ENCODE measurements around the gene PRDM15. TPM values are rescaled to one million over a fixed set of nuclear protein-coding genes. Genes with fewer than 3 reads are reported as not detected.

The PRDM15 gene
- total and polyA plus RNA-seq, 3 experiments from 2014 or later = 2.2 to 13.1 (median 12.0) TPM

DNA sequence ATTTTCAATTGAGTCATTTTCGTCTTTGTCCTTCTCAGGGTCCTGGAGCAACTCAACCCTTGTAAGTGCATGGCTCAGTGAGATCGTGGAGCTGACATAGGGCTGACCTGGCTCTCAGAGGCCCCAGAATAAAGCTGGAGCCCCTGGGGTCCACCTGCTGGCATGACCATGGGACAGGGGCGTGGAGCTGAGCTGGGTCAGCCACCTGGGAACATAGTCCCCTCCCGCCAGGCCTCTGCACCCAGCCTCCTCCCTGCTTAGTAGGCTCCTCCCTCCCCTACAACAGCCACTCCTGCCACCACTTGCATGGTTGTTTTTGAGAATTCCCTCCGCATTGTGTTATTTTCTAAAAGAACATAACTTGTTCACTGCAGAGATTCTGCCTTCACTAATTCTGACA lies 109.2 kb downstream of the PRDM15 start:
- H3K36me3 Mint-ChIP-seq = peaks cover 0 to 3% (median 0%) of the 10 kb centered on the region in 3 donors
- H3K27ac Mint-ChIP-seq = peak overlapping the region in 1 of 8 donors; percentile 30
- Histone ChIP-seq H3K27me3 (ENCODE audit: insufficient read depth, low read length, poor library complexity, severe bottlenecking) (peaks cover 28% of the 10 kb centered on the region), H3K9me3 (ENCODE audit: low read length) (no peaks in the 10 kb centered on the region), H3K27ac (ENCODE audit: low read depth, low read length) (no peak overlapping the region), H3K4me1 (ENCODE audit: insufficient read depth, low read length) (peaks cover 18% of the 10 kb centered on the region), H3K4me3 (ENCODE audit: low read length) (no peak overlapping the region), H3K36me3 (ENCODE audit: insufficient read depth, low read length) (no peaks in the 10 kb centered on the region)
- peaks cover 50 to 80% of the 10 kb centered on the region in 2 donors for H3K27me3 Mint-ChIP-seq
- H3K4me1 Mint-ChIP-seq = peaks cover 23 to 28% (median 23%) of the 10 kb centered on the region in 3 donors
- H3K9me3 Mint-ChIP-seq = peaks cover 0 to 10% (median 0%) of the 10 kb centered on the region in 5 donors
- ChIA-PET POLR2A (no interaction called here), CTCF (no interaction called here)
- H3K4me3 Mint-ChIP-seq = peak overlapping the region in 6 of 7 donors; percentile 19 to 82 (median 48)
- DNase-seq = no peak

DNA sequence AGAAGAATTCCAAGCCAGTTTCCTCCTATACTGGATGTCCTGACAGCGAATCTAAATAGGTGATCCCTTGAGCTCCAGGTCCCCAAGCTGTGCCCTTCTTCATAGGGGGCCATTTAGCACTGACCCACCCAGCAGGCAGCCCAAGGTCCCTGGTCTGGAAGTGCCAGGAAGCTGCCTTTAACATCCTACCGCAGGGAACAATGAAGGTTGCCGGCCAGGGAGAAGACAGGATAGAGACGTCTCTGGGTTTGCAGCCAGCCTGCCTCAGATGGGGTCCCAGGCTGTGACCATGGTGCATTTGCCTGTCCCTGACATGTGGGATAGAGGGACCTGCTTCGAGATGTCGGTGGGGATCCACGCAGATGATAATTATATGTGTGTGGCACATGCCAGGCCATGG lies 109.6 kb downstream of the PRDM15 start:
- Histone ChIP-seq H3K27ac (ENCODE audit: low read depth, low read length) (no peak overlapping the region), H3K4me3 (ENCODE audit: low read length) (no peak overlapping the region), H3K9me3 (ENCODE audit: low read length) (no peaks in the 10 kb centered on the region), H3K36me3 (ENCODE audit: insufficient read depth, low read length) (no peaks in the 10 kb centered on the region), H3K27me3 (ENCODE audit: insufficient read depth, low read length, poor library complexity, severe bottlenecking) (peaks cover 29% of the 10 kb centered on the region), H3K4me1 (ENCODE audit: insufficient read depth, low read length) (peaks cover 18% of the 10 kb centered on the region)
- peaks cover 0 to 10% (median 0%) of the 10 kb centered on the region in 5 donors for H3K9me3 Mint-ChIP-seq
- H3K4me3 Mint-ChIP-seq = peak overlapping the region in 6 of 7 donors; percentile 31 to 82 (median 42)
- no peak for DNase-seq
- H3K36me3 Mint-ChIP-seq = peaks cover 0 to 3% (median 0%) of the 10 kb centered on the region in 3 donors
- peak overlapping the region in 1 of 8 donors; percentile 30 for H3K27ac Mint-ChIP-seq
- ChIA-PET CTCF (no interaction called here), POLR2A (no interaction called here)
- H3K4me1 Mint-ChIP-seq = peaks cover 23 to 28% (median 23%) of the 10 kb centered on the region in 3 donors
- peaks cover 50 to 80% of the 10 kb centered on the region in 2 donors for H3K27me3 Mint-ChIP-seq

DNA sequence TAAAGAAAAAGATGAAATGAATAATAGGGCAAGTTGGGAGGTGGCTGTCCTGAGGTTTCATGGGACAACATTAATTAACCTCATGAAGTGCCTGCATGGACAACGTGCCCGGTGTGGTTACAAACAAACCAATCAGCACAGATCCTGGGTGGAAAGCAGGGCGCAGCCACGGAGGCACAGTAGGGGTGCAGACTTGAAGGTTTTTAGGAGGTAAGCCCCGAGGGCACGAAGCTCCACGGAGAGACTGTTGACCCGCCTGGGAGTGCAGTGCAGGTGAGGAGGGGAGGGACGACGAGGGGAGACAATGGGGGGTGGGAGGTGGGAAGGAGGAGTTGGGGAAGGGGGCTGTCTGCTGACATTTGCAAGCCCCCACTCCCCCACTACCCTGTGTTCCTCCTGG lies 110.0 kb downstream of the PRDM15 start:
- H3K27ac ChIP-seq (ENCODE audit: low read depth, low read length) = no peak overlapping the region
- peak overlapping the region; percentile 33 for H3K4me3 ChIP-seq (ENCODE audit: low read length)
- no peaks in the 10 kb centered on the region for H3K36me3 ChIP-seq (ENCODE audit: insufficient read depth, low read length)
- DNase-seq = no peak
- Mint-ChIP-seq H3K27me3 (peaks cover 54 to 80% of the 10 kb centered on the region in 2 donors), H3K27ac (no peak overlapping the region), H3K4me3 (peak overlapping the region; percentile 76 to 83 (median 82)), H3K4me1 (peaks cover 23 to 28% (median 23%) of the 10 kb centered on the region in 3 donors), H3K36me3 (peaks cover 0 to 3% (median 0%) of the 10 kb centered on the region in 3 donors), H3K9me3 (peaks cover 0 to 10% (median 0%) of the 10 kb centered on the region in 5 donors)
- no peaks in the 10 kb centered on the region for H3K9me3 ChIP-seq (ENCODE audit: low read length)
- H3K27me3 ChIP-seq (ENCODE audit: insufficient read depth, low read length, poor library complexity, severe bottlenecking) = peaks cover 29% of the 10 kb centered on the region
- ChIA-PET CTCF (interaction anchor here (1.2 to 1.9 kb wide), 2 partner anchors 48 to 339 kb away, joined by 3 to 6 read pairs; no protein-coding TSS in a partner anchor), POLR2A (no interaction called here)
- peaks cover 18% of the 10 kb centered on the region for H3K4me1 ChIP-seq (ENCODE audit: insufficient read depth, low read length)

DNA sequence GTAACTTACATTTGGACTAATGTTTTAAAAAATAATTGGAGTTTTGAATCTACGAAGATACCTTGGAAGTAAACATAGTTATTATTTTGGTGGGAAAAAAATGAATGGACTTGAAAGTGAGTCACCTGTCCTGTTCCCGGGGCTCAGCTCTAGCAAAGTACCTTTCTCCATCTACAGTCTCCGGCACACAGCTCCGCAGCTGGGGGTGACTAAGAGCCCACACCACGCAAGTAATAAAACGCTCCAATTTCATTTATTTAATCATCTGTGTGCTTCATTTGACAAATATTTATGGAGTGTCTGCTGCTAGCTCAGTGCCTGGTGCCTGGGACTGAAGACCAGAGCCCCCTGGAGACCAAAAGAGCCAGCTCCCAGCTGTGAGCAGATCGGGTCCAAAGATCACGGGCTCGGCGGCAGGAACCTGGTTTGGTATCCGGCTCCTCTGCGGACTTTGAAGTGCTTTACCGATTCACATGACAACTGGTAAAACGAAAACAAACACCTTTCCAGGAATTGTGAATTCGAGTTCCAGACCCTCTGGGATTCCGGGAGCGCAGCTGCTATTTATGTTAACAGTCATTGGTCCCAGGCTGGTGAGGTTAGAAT lies 110.6 kb downstream of the PRDM15 start:
- peak in 1 of 5 donors; percentile 39 for DNase-seq
- peaks cover 54 to 78% of the 10 kb centered on the region in 2 donors for H3K27me3 Mint-ChIP-seq
- no peaks in the 10 kb centered on the region for H3K36me3 ChIP-seq (ENCODE audit: insufficient read depth, low read length)
- peaks cover 29% of the 10 kb centered on the region for H3K27me3 ChIP-seq (ENCODE audit: insufficient read depth, low read length, poor library complexity, severe bottlenecking)
- H3K4me3 Mint-ChIP-seq = peak overlapping the region; percentile 76 to 83 (median 82)
- H3K27ac Mint-ChIP-seq = no peak overlapping the region
- no peaks in the 10 kb centered on the region for H3K9me3 ChIP-seq (ENCODE audit: low read length)
- CTCF ChIA-PET = interaction anchor here (1.2 to 1.9 kb wide), 2 partner anchors 48 to 339 kb away, joined by 3 to 6 read pairs; no protein-coding TSS in a partner anchor
- peak overlapping the region; percentile 33 for H3K4me3 ChIP-seq (ENCODE audit: low read length)
- peaks cover 23 to 28% (median 23%) of the 10 kb centered on the region in 3 donors for H3K4me1 Mint-ChIP-seq
- POLR2A ChIA-PET = no interaction called here
- peaks cover 0 to 10% (median 0%) of the 10 kb centered on the region in 5 donors for H3K9me3 Mint-ChIP-seq
- H3K27ac ChIP-seq (ENCODE audit: low read depth, low read length) = no peak overlapping the region
- H3K36me3 Mint-ChIP-seq = peaks cover 0 to 3% (median 0%) of the 10 kb centered on the region in 3 donors
- peaks cover 18% of the 10 kb centered on the region for H3K4me1 ChIP-seq (ENCODE audit: insufficient read depth, low read length)

DNA sequence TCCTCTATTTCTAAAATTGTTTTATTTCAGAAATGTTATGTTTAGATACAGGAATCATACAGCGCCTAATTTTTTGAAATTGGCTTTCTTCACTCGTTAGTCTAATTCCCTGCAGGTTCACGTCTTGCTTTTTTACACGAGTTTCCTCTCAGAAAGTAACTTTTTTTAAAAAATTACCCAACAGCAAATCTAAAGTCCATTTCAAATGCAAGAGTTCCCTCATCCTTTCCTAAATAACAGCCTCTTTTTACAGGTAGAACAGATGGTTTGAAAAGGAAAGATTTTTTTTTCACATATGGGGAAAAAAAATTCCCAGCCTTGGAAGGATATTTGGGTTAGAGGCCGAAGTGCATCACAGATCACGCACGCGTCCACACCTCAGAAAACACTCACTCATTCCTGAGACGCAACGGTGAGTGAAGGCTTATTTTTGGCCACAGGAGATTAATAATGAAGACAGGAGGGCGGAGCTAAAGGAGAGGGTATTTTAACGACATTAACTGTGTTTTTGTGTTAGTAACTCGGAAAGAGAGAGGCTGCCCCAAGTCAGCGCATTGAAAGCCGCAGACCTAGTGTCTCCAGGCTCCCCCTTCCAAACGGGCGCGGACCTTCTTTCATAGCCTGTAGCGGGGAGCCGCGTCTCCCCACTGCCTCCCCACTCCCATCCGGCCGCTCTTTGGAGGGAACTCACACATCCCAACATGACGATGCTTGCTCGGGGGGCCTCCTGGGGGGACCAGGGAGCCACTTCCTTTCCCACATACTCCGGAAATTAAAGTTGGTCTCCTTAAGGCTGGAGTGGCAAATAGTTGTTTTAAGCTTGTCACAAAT lies 111.3 kb downstream of the PRDM15 start:
- Histone ChIP-seq H3K36me3 (ENCODE audit: insufficient read depth, low read length) (no peaks in the 10 kb centered on the region), H3K27ac (ENCODE audit: low read depth, low read length) (no peak overlapping the region), H3K27me3 (ENCODE audit: insufficient read depth, low read length, poor library complexity, severe bottlenecking) (peaks cover 29% of the 10 kb centered on the region), H3K4me3 (ENCODE audit: low read length) (peak overlapping the region; percentile 33), H3K9me3 (ENCODE audit: low read length) (no peaks in the 10 kb centered on the region), H3K4me1 (ENCODE audit: insufficient read depth, low read length) (peaks cover 18% of the 10 kb centered on the region)
- CTCF ChIA-PET = interaction anchor here (1.2 to 1.9 kb wide), 2 partner anchors 49 to 340 kb away, joined by 3 to 6 read pairs; no protein-coding TSS in a partner anchor
- POLR2A ChIA-PET = no interaction called here
- H3K27me3 Mint-ChIP-seq = peaks cover 54 to 78% of the 10 kb centered on the region in 2 donors
- H3K36me3 Mint-ChIP-seq = peaks cover 0 to 3% (median 0%) of the 10 kb centered on the region in 3 donors
- no peak for DNase-seq
- H3K4me3 Mint-ChIP-seq = peak overlapping the region; percentile 76 to 83 (median 82)
- peak overlapping the region in 1 of 8 donors; percentile 49 for H3K27ac Mint-ChIP-seq
- peaks cover 23 to 28% (median 23%) of the 10 kb centered on the region in 3 donors for H3K4me1 Mint-ChIP-seq
- H3K9me3 Mint-ChIP-seq = peaks cover 0 to 10% (median 0%) of the 10 kb centered on the region in 5 donors

DNA sequence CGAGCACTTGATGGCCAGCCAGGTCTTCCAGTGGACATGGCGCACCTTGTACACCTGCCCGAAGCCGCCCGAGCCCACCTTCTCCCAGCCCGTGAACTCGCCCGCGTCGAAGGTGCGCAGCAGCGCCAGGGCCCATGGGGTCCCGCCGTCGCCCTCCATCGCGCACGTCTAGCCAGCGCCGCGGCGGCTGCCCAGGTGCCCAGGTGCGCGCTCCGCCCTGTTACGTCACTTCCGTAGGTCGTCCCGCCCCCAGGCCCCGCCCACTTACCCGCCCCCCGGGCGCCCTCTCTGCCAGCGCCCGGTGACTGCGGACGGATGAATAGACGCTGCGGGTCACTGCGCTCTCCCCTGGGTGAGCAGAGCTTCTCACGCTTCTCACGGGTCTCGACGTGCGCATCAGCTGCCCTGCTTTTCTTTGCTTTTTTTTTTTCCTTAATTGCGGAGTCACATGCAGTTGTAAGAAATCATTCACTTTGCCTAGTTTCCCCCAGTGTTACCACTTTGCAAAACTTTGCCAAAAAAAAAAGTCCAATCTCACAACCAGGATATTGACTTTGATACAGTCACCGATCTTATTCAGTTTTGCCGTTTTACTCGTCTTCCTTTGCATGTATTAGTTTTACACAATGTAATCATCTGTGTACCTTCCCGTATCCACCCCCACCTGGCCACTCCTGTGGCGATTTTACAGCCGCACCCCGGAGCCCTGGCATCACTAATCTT lies 112.1 kb downstream of the PRDM15 start, which contains the start of gene RIPK4:
Gene RIPK4 (minus strand): TSS at position 170 of the 723 bp plus-strand sequence. CDS start 11 bp downstream, at position 159.
- Histone ChIP-seq H3K4me1 (ENCODE audit: insufficient read depth, low read length) (peaks cover 18% of the 10 kb centered on the region), H3K9me3 (ENCODE audit: low read length) (no peaks in the 10 kb centered on the region), H3K36me3 (ENCODE audit: insufficient read depth, low read length) (no peaks in the 10 kb centered on the region), H3K27ac (ENCODE audit: low read depth, low read length) (no peak within 1 kb of the TSS), H3K4me3 (ENCODE audit: low read length) (peak within 1 kb of the TSS; percentile 51), H3K27me3 (ENCODE audit: insufficient read depth, low read length, poor library complexity, severe bottlenecking) (peaks cover 31% of the 10 kb centered on the region)
- POLR2A ChIA-PET = no interaction called here
- H3K27ac Mint-ChIP-seq = peak within 1 kb of the TSS in 3 of 8 donors; percentile 47 to 57 (median 49)
- peak in 4 of 5 donors; percentile 25 to 61 (median 42) for DNase-seq
- CTCF ChIA-PET = interaction anchor here (1.9 kb wide), 1 partner anchor 341 kb away, joined by 6 read pairs; no protein-coding TSS in a partner anchor
- peak within 1 kb of the TSS; percentile 76 to 83 (median 82) for H3K4me3 Mint-ChIP-seq
- H3K27me3 Mint-ChIP-seq = peaks cover 57 to 78% of the 10 kb centered on the region in 2 donors
- H3K4me1 Mint-ChIP-seq = peaks cover 23 to 28% (median 25%) of the 10 kb centered on the region in 3 donors
- peaks cover 0 to 10% (median 0%) of the 10 kb centered on the region in 5 donors for H3K9me3 Mint-ChIP-seq
- peaks cover 0 to 3% (median 0%) of the 10 kb centered on the region in 3 donors for H3K36me3 Mint-ChIP-seq
